NCI-H1417 treated with DMSO at 0.1 percent for 48 hours (cell line): ENCODE measurements around the gene NIP7.
"Not testable (repeated sequence)": the region's sequence is repeated elsewhere in the genome, so short reads cannot be mapped to it uniquely, and the experiment has no call there.

Source experiments
- DNase-seq: peaks from one replicate; lab custom pipeline; 2025; lab: John Stamatoyannopoulos, UW

NIP7 gene

DNA sequence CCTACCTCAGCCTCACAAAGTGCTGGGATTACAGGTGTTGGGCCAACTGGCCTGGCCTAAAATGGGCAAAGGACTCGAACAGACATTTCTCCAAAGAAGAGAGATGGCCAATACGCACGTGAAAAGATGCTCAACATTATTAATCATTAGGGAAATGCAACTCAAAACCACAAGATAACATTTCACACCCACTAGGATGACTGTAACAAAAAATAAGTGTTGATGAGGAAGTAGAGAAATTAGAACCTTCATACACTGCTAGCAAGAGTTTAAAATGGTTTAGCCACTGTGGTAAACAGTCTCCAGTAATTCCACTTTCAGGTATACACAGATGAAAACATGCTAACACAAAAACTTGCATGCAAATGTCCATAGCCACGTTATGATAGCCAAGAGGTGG lies 6.4 kb downstream of the NIP7 start:
- DNase-seq = no peak

- DNase-seq = no peak
Measured at GRCh38 chr16:69346683-69347082, 7.1 kb downstream of the NIP7 start.

GRCh38 chr16:69348222-69348621 lies 8.7 kb downstream of the NIP7 start:
- no peak for DNase-seq

DNA sequence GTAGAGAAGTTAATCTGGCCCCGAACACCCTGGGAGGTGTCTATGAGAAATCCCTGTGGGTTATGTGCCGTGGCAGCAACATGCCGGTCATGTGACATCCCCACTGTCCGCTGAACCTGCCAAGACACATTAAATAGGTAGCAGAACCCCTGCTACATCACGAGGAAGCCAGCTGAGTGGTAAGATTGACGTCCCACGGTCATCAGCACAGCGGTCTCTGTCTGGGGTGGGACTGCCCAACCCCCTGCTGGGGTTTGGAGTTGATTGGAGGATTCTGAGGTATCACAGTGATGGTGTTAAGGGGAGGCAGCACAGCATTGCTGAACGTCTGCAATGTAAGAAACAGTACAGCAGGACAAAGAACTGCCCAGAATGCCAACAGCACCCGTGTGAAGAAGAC lies 10.0 kb downstream of the NIP7 start:
- DNase-seq = no peak

DNA sequence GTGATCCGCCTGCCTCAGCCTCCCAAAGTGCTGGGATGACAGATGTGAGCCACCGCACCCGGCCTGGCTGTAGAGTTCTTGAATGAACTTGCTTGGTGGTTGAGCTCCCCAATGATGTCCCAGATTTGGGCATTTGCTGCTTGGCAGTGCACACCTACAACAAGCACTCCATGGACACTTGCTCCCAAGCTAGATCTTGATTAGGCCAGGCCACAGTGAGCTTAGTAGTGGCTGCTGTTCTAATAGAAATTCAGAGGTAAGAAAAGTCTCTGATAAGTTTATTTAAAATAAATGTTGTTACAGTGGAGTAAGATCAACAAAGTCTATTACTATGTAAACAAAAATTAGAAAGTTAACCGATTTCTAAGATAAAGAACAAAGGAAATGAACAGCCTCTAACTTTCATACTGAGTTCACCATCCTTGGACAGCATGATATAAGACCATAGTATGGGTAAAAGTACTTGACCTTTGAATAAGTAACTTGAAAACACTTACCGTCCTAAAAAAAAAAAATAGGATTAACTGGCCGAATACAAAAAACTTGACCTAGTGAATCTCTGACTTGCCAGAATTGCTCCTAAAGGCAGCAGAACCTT lies 11.1 kb downstream of the NIP7 start:
- no peak for DNase-seq

GRCh38 chr16:69351309-69352027 lies 11.9 kb downstream of the NIP7 start, which contains the start of gene TMED6:
Gene TMED6 (minus strand): TSS chr16:69351786. CDS start chr16:69351753, 33 bp downstream.
- DNase-seq = no peak

- not testable (repeated sequence) for DNase-seq
Measured at GRCh38 chr16:69360070-69360469, 20.5 kb downstream of the NIP7 start.

- no peak for DNase-seq
Measured at GRCh38 chr16:69363281-69363717, 23.7 kb downstream of the NIP7 start.

- DNase-seq = no peak
Measured at GRCh38 chr16:69364088-69364487, 24.5 kb downstream of the NIP7 start.

- no peak for DNase-seq
Measured at GRCh38 chr16:69365901-69366300, 26.3 kb downstream of the NIP7 start.

DNA sequence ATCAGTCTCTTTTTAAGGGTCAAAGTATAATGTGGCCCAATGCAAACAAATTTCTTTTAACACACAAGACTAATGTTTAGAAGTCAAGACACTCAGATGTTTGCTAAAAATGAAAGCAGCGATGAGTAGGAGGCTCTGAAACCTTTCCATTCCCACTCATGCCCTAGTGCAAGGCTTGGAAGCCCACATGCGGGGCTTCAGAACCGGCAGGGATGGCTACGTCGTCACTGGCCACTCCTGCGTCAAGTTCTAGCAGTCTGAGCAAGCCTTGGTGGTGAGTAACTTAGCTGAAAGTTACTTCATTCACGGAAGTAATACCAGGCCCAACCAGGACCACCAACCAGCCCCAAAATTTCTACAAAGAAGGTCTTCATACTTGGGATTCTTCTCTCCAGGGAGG lies 26.9 kb downstream of the NIP7 start:
- no peak for DNase-seq

GRCh38 chr16:69367980-69368379 lies 28.4 kb downstream of the NIP7 start:
- DNase-seq = no peak

GRCh38 chr16:69368866-69369265 lies 29.3 kb downstream of the NIP7 start:
- no peak for DNase-seq

DNA sequence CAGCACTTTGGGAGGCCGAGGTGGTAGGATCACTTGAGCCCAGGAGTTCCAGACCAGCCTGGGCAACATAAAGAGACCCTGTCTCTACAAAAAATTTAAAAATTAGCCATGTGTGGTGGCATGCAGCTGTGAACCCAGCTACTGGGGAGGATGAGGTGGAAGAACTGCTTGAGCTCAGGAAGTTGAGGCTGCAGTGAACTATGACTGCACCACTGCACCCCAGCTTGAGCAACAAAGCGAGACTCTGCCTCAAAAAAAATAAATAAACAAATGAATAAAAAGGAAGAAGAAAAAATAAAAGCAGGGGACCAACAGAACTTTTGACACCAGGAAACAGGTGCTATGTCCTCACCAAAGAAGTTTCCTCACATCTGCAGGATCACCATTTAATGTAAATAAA lies 32.0 kb downstream of the NIP7 start:
- no peak for DNase-seq

DNA sequence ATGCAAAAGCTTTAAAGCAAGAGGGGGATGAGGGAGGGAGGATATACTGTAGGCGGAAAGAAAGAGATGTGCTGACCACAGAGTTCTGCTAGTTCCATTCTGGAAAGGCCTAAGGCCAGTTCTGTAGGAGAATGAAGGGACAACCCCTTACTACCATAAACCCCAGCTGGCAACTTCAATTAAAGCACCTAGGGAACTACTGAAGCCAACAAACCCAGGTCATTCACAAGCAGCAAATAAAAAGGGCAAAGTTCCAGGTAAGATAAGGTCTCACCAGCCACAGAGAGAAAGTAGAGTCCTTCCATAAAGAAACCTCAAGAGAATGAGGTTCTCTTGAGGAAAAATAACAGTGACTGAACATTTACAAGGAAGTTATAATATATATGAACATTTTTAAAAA lies 33.4 kb downstream of the NIP7 start:
- no peak for DNase-seq

- no peak for DNase-seq
Measured at GRCh38 chr16:69376393-69377059, 37.0 kb downstream of the NIP7 start.

GRCh38 chr16:69378036-69378435 lies 38.5 kb downstream of the NIP7 start:
- no peak for DNase-seq

DNA sequence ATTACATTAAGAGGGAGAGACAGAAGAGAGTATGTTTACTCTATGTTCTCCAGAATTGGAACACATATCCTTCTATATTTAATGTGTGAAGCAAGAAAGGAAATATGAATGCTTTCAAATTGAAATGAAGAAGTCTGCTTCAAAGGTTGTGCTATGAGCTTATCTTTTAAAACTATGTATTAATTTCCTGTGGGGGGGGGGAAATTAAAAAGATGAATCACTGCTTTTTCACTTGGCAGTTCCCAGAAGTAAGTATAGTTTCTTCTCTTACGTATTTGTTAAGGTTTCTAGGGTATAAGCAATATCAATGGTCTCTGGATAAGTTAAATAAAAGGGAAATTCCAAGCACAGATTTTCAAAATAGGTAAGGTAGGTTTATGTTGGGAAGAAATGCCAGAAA lies 39.2 kb downstream of the NIP7 start:
- no peak for DNase-seq

DNA sequence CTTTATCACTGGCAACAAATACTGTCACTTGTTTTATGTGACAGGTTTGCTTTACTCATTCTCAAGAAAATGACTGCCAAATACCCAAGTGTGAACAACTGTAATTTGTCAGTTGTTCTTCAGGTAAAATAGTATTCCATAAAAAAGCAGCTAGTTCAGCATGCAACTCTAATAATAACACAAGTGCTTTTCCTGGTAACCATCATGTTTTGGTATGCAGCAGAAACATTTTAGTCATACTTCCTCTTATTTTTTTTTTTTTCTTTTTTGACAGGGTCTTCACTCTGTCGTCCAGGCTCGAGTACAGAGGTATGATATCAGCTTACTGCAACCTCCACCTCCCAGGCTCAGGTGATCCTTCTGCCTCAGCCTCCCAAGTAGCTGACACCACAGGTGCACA lies 41.7 kb downstream of the NIP7 start:
- no peak for DNase-seq

GRCh38 chr16:69382421-69382820 lies 42.8 kb downstream of the NIP7 start:
- no peak for DNase-seq

DNA sequence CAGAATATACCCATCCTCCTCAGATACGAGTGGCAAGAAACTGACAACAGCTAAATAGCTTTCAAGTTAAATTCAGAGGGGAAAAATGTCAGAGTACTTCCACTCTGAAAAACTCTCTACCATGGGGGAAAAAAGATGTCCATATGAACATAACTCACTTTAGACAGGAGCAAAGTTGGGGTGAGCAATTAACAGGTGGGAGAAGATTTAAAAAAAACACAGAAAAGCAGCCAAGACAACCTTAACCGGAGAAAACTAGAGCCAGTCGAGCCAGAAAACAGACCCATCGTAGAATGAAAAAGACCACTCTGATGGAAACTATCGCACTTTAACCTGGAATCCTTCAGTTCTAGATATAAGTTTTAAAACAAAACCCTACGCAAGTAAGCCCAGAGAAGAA lies 45.4 kb downstream of the NIP7 start:
- no peak for DNase-seq

DNA sequence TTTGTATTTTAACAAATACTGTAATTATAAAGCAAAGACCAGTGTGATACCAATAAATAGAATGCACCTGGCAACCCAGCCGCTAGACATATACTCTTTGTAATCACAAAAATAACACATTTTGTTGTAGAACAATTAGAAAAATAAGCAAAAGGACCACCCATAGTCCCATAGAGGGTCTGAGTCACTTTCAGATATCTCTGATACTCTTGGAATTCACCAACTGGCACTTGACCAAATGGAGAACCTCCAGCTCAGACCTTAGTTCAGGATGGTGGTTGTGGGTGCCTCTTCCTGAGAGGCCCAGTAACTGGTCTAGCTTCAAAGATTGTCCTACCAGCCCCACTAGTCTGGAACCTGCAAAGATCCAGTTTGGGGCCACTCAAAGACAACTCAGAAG lies 47.0 kb downstream of the NIP7 start:
- DNase-seq = no peak
